Measurements from ENCODE around the gene C16orf89.
"Not testable (repeated sequence)": the region's sequence is repeated elsewhere in the genome, so short reads cannot be mapped to it uniquely, and the experiment has no call there.

Gene C16orf89

DNA sequence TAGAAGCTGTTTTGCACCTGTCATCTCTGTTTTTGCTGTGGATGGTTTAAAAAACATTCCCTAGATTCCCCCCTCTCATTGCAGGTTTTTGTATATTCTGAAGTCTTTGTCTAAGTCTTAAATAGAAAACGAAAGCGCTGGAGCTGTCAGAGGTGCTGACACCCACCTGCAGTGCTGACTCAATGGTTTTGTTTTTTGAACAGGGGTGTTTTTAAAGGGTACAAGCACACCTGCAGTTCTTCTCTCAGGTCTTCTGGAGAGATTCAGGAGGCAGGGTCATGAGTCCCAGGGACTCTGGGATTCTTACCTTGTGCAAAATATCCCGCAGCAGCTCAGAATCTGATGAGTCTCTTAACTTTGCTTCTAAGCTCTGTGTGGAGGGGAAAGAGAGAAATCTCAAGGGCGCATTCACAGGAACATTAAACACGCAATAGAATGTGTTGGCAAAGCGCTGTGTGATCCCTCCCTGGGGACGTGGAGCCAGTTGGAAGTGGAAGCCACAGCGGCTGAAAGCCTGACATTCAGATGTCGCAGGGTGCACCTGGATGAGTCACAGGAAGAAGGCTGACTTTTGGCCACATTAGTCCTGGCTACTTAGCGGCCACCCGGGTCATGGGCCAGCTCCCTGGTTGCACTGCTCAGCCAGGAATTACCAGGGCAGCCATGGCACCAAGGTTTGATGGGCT lies 29.5 kb upstream of the C16orf89 start:
- H3K4me1 ChIP-seq (ENCODE audit: insufficient read depth, low read length); H3K9ac ChIP-seq (ENCODE audit: low read depth, low read length); H3K9me3 ChIP-seq (ENCODE audit: insufficient read depth, low read depth, low read length); H3K27me3 ChIP-seq (ENCODE audit: insufficient read depth, low read length); H3K36me3 ChIP-seq (ENCODE audit: insufficient read depth, low read depth, low read length); H3K27ac ChIP-seq (ENCODE audit: low read length); H3K4me3 ChIP-seq (ENCODE audit: low read length): not testable (repeated sequence)

DNA sequence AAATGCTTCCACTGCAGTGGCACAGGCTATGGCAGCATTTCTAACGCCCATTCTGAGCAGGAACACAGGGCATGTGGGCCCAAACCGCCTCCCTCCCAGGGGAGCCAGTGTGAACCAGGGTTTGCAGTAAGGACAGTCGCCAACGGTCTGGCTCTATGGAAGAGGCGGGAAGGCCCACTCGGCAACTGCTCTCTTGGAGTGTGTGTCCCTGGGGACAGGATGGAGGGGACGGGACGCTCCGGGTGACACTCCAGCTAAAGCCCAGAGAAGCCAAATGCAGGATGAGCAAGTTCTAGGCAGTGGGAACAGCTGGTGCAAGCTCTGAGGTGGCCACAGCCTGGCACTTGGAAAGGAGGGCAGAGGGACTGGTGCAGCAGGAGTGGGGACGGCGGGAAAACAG lies 28.0 kb upstream of the C16orf89 start:
- H3K27ac ChIP-seq (ENCODE audit: low read length); H3K4me1 ChIP-seq (ENCODE audit: insufficient read depth, low read length); H3K27me3 ChIP-seq (ENCODE audit: insufficient read depth, low read length); H3K9ac ChIP-seq (ENCODE audit: low read depth, low read length); H3K9me3 ChIP-seq (ENCODE audit: insufficient read depth, low read depth, low read length); H3K4me3 ChIP-seq (ENCODE audit: low read length): not testable (repeated sequence)
- H3K36me3 ChIP-seq (ENCODE audit: insufficient read depth, low read depth, low read length) = peaks cover 15% of the 10 kb centered on the region; the same call in 1 of the 2 replicates

DNA sequence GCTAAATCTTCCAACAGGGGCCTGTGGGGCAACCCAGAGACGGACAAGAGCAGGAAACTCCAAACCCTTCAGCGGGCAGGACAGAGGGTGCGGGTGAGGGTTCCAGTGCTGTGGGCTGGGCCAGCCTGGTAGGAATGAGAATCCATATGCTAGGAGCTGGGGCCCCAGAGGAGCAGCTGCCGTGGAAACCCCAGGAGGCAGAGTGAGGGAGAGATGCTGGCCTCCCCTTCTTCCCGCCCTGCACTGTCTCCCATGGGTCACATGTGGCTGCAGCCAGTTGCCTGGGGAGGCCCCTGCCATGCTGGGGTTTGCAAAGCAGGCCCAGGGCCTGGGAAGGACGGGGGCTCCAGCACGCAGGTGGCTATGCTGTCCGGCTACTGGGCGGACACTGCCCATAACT lies 27.3 kb upstream of the C16orf89 start:
- not testable (repeated sequence) for H3K4me1 ChIP-seq (ENCODE audit: insufficient read depth, low read length); H3K27me3 ChIP-seq (ENCODE audit: insufficient read depth, low read length); H3K9ac ChIP-seq (ENCODE audit: low read depth, low read length); H3K4me3 ChIP-seq (ENCODE audit: low read length); H3K9me3 ChIP-seq (ENCODE audit: insufficient read depth, low read depth, low read length); H3K27ac ChIP-seq (ENCODE audit: low read length)
- peaks cover 15% of the 10 kb centered on the region; the same call in 1 of the 2 replicates for H3K36me3 ChIP-seq (ENCODE audit: insufficient read depth, low read depth, low read length)

DNA sequence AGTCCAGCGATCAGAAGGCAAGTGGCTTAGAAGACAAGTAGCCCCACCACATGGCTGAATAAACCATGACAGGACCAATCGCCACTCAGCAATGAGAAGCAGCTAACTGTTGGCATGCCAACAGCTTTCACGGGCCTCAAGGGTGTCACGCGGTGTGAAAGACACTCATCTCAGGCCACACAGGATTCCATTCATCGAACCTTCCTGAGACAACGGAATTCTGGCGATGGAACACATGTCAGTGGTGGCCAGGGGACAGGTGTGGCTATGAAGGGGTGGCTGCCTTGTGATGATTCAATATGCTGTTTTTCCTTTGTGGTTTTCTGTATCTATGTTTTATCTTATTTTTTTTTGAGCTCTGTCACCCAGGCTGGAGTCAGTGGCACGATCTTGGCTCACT lies 24.8 kb upstream of the C16orf89 start:
- not testable (repeated sequence) for H3K9me3 ChIP-seq (ENCODE audit: insufficient read depth, low read depth, low read length); H3K4me1 ChIP-seq (ENCODE audit: insufficient read depth, low read length); H3K9ac ChIP-seq (ENCODE audit: low read depth, low read length); H3K27ac ChIP-seq (ENCODE audit: low read length); H3K27me3 ChIP-seq (ENCODE audit: insufficient read depth, low read length); H3K4me3 ChIP-seq (ENCODE audit: low read length)
- peaks cover 23% of the 10 kb centered on the region; the same call in 1 of the 2 replicates for H3K36me3 ChIP-seq (ENCODE audit: insufficient read depth, low read depth, low read length)

DNA sequence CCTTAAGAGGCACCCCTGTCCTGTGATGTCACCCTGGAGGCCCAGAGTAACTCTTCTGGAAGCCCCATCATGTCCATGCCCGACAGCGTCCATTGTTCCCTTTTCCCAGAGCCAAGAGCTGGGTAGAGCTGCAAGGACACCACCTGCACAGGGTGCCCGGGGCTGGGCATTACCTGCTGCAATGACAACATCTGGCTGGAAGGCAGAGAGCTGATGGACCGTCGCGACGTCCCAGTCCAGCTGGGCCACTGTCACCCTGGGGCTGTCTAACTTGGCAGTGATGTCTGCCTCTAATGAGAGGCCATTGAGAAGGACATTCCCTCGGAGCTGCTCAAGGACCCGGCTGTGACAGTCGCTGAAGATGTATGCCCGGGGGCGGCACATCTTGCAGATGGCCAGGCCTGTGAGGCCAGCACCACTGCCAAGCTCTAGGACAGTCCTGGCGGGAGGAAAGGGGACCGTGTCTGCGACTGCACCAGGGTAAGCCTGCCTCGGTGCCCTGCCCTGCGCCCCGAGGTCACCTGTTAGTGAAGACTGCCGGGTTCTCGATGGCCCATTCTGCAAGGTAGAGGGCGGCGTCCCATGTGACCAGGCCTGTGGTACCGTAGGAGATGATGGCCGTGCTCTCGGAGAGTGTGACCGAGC lies 24.3 kb upstream of the C16orf89 start:
- not testable (repeated sequence) for H3K27me3 ChIP-seq (ENCODE audit: insufficient read depth, low read length); H3K4me1 ChIP-seq (ENCODE audit: insufficient read depth, low read length); H3K9ac ChIP-seq (ENCODE audit: low read depth, low read length); H3K27ac ChIP-seq (ENCODE audit: low read length); H3K9me3 ChIP-seq (ENCODE audit: insufficient read depth, low read depth, low read length); H3K4me3 ChIP-seq (ENCODE audit: low read length)
- H3K36me3 ChIP-seq (ENCODE audit: insufficient read depth, low read depth, low read length) = peaks cover 25% of the 10 kb centered on the region

DNA sequence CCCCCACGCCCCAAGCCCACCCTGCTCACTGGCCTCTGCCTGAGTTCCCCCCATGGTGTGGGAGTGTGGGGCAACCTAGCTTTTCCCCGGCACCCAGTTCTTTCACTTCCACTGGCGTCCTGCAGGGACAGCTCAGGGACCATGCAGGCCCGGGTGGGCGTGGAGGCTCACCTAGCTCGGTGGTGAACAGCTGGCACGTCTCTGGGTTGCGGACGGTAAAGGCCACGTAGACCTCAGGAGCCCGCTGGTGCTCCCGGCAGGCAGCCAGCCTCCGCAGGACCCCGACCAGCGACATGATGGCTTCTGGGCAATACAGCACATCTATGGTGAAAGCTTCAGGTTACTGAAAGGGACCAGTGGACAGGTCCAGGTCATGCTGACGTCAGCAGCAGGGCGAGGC lies 23.2 kb upstream of the C16orf89 start:
- not testable (repeated sequence) for H3K27me3 ChIP-seq (ENCODE audit: insufficient read depth, low read length); H3K9ac ChIP-seq (ENCODE audit: low read depth, low read length); H3K4me3 ChIP-seq (ENCODE audit: low read length); H3K4me1 ChIP-seq (ENCODE audit: insufficient read depth, low read length); H3K9me3 ChIP-seq (ENCODE audit: insufficient read depth, low read depth, low read length); H3K27ac ChIP-seq (ENCODE audit: low read length)
- peaks cover 26% of the 10 kb centered on the region for H3K36me3 ChIP-seq (ENCODE audit: insufficient read depth, low read depth, low read length)

DNA sequence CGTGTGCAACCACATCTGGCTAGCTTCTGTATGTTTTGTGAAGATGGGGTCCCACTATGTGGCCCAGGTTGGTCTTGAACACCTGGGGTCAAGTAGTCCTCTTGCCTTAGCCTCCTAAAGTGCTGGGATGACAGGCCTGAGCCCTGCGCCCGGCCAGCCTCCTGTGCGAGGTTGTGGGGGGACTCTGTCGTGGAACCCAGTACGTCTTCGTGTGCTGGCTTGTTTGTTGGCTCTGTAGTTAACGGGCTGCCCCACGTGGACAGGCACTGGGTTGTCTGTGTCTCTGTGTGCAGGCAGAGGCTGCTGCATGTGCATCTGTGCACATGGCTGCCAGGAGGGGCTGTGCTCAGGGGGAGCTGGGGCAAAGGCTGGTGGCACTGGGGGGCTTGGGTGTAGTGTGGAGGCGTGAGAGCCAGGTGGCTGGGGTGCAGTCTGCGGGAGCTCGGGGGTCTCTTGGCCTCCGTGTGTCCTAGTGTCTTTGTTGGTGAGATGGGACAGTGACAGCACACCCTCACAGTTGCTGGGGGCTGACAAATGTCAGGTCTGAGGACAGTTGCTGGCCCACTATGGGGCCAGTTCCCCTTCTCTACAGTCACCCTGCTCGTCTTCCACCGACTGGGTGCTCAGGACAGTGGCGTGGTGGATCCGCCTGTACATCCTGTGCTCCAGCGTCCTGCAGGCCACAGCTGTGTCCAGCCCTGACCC lies 22.5 kb upstream of the C16orf89 start:
- not testable (repeated sequence) for H3K27me3 ChIP-seq (ENCODE audit: insufficient read depth, low read length); H3K9ac ChIP-seq (ENCODE audit: low read depth, low read length); H3K27ac ChIP-seq (ENCODE audit: low read length); H3K4me1 ChIP-seq (ENCODE audit: insufficient read depth, low read length); H3K9me3 ChIP-seq (ENCODE audit: insufficient read depth, low read depth, low read length); H3K4me3 ChIP-seq (ENCODE audit: low read length)
- H3K36me3 ChIP-seq (ENCODE audit: insufficient read depth, low read depth, low read length) = peaks cover 26% of the 10 kb centered on the region

DNA sequence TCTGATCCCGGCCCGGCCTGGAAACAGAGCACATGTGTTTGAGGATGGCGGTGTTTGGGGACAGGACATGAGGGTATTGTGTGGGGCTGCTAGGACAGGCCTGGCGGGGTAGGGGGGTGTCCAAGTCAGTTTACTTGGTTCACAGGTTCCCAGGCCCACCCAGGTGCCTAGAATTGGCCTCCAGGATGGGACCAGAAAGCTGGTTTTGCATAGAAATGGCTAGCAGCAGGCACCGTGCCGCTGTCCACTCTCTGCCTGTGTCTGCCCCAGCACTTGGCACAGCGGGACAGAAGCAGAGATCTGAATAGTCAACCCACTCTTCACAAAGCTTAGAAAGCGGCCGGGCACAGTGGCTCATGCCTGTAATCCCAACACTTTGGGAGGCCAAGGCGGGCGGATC lies 20.0 kb upstream of the C16orf89 start:
- H3K9ac ChIP-seq (ENCODE audit: low read depth, low read length); H3K27ac ChIP-seq (ENCODE audit: low read length); H3K27me3 ChIP-seq (ENCODE audit: insufficient read depth, low read length); H3K4me1 ChIP-seq (ENCODE audit: insufficient read depth, low read length); H3K4me3 ChIP-seq (ENCODE audit: low read length); H3K9me3 ChIP-seq (ENCODE audit: insufficient read depth, low read depth, low read length): not testable (repeated sequence)
- peaks cover 34% of the 10 kb centered on the region for H3K36me3 ChIP-seq (ENCODE audit: insufficient read depth, low read depth, low read length)

DNA sequence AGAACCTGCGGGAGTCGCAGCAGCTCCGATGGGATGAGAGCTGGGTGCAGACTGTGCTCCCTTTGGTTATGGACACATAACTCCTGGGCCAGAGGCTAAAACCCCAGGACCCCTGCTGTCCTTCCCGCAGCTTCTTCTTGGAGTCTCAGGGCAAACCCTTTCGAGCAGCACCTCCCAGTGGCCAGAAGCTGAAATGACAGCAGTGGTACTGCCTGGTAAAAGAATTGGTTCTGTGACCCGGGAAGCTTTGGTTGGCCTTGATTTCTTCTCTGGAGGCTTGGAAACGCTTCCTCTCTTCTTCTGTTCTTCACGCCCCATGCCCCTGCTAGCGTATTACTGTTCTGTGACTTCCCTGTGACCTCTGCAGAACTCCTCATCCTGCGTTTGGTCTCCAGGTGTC lies 19.0 kb upstream of the C16orf89 start:
- peaks cover 28% of the 10 kb centered on the region for H3K36me3 ChIP-seq (ENCODE audit: insufficient read depth, low read depth, low read length)
- H3K27ac ChIP-seq (ENCODE audit: low read length); H3K9me3 ChIP-seq (ENCODE audit: insufficient read depth, low read depth, low read length); H3K27me3 ChIP-seq (ENCODE audit: insufficient read depth, low read length); H3K9ac ChIP-seq (ENCODE audit: low read depth, low read length); H3K4me3 ChIP-seq (ENCODE audit: low read length); H3K4me1 ChIP-seq (ENCODE audit: insufficient read depth, low read length): not testable (repeated sequence)

DNA sequence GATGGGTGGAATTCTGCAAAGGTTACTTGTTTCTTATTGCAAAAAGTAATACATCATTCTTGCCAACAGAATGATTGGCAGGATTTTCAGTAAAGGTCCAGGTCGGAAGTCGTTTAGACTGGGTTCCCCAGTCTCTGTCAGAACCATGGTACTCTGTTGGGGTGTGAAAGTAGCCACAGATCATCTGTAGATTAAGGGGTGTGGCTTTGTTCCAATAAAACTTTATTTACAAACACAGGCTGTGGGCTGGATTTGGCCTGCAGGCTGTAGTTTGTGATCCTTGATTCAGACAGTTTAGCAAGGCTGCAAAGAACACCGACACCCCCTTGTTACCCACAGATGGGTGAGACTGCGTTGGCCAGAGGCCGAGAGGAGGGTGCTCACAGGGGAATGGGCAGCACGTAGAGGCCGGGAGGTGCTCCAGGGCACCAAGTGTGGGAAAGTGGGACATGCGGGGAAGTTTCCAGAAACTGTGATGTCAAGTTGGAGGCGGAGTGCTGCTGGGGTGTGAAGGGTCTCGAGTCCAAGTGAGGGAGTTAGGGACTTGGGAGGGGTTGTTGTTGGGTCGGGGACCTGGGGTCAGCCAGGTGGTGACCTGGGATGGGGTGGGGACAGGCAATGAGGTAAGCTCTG lies 18.5 kb upstream of the C16orf89 start:
- H3K9ac ChIP-seq (ENCODE audit: low read depth, low read length); H3K27ac ChIP-seq (ENCODE audit: low read length); H3K4me3 ChIP-seq (ENCODE audit: low read length); H3K27me3 ChIP-seq (ENCODE audit: insufficient read depth, low read length); H3K4me1 ChIP-seq (ENCODE audit: insufficient read depth, low read length); H3K9me3 ChIP-seq (ENCODE audit: insufficient read depth, low read depth, low read length): not testable (repeated sequence)
- H3K36me3 ChIP-seq (ENCODE audit: insufficient read depth, low read depth, low read length) = peaks cover 25% of the 10 kb centered on the region

DNA sequence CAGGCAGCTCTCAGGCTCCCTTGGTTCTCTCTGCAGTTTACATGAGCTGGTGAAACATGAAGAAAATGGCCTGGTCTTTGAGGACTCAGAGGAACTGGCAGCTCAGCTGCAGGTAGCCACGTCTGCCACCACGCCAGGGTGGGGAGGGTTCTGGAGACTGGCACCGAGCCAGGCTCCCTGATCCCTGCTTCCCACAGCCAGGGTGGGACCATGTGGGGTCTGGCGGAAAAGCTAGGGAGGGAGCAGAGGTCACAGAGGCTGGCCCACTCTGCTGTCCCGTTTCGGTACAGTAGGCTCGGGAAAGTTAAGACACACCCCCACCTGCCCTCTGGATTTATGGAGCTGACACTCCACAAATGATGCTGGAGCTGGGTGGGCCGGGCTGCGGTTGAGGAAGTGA lies 17.9 kb upstream of the C16orf89 start:
- H3K27ac ChIP-seq (ENCODE audit: low read length); H3K9me3 ChIP-seq (ENCODE audit: insufficient read depth, low read depth, low read length); H3K27me3 ChIP-seq (ENCODE audit: insufficient read depth, low read length); H3K4me3 ChIP-seq (ENCODE audit: low read length); H3K9ac ChIP-seq (ENCODE audit: low read depth, low read length); H3K4me1 ChIP-seq (ENCODE audit: insufficient read depth, low read length): not testable (repeated sequence)
- peaks cover 28% of the 10 kb centered on the region for H3K36me3 ChIP-seq (ENCODE audit: insufficient read depth, low read depth, low read length)

DNA sequence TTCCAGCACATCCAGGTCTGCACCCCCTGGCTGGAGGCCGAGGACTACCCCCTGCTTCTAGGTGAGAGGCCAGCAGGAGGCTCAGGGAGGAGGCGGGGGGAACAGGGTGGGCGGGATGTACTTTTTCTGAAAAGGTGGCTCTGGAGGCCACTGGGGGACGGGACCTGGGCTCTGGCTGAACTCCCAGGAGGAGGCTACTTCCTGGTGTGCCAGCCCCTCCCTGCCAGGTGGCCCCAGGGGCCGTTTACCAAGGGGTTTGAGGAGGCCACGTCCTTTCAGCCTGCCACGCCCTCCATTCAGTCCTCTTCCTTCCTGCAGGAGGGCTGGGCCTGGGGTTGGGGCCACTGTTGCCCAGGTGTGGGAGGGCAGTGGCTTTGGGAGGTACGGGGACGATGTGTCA lies 15.2 kb upstream of the C16orf89 start:
- not testable (repeated sequence) for H3K27me3 ChIP-seq (ENCODE audit: insufficient read depth, low read length); H3K4me1 ChIP-seq (ENCODE audit: insufficient read depth, low read length); H3K9ac ChIP-seq (ENCODE audit: low read depth, low read length); H3K4me3 ChIP-seq (ENCODE audit: low read length); H3K9me3 ChIP-seq (ENCODE audit: insufficient read depth, low read depth, low read length); H3K27ac ChIP-seq (ENCODE audit: low read length)
- peaks cover 41% of the 10 kb centered on the region for H3K36me3 ChIP-seq (ENCODE audit: insufficient read depth, low read depth, low read length)

All from iPS-20b (cell line).